GM12892 (cell line): Measurements from ENCODE around the gene LARP4B.

Source experiments
- POLR2A ChIP-seq: IDR thresholded peaks from 2 replicates; pipeline ENCODE4 v1.6.1; 2011; ENCODE audit warnings: low read depth, low read length, control low read depth
- POLR2AphosphoS5 ChIP-seq: IDR thresholded peaks from 2 replicates; pipeline ENCODE4 v1.6.1; 2011; ENCODE audit warnings: low read depth, low read length, control low read depth
- TAF1 ChIP-seq: IDR thresholded peaks from 2 replicates; pipeline ENCODE4 v1.6.1; 2011; ENCODE audit warnings: low read depth, mild to moderate bottlenecking, control low read depth, low read length, borderline replicate concordance

- no peak for TF ChIP-seq POLR2A
- TF ChIP-seq POLR2AphosphoS5: no peak
- TF ChIP-seq TAF1: no peak
Measured at GRCh38 chr10:760622-761021, 170.9 kb downstream of the LARP4B start.
